Stimulated activated CD4-positive, alpha-beta T cell treated with anti-CD3 and anti-CD28 coated beads, Interleukin-12 subunit alpha, Interleukin-12 subunit beta, amount 100 ng/mL, for 48 hours (primary cell): ENCODE measurements around the gene SNRNP70.
A peak's percentile ranks its signal among the peaks of the same experiment; 100 is the strongest.

Source experiments
- DNase-seq, 3 donors: peaks; one replicate each; pipeline ENCODE4 v3.0.0-alpha.2; 2020; ENCODE audit warnings: low read depth in 2 of 3, low spot score in 1 of 3

SNRNP70 gene

GRCh38 chr19:49097453-49098288, 12.4 kb downstream of the SNRNP70 start:
- DNase-seq, result peak; percentile 39 to 75 (median 54)

DNA sequence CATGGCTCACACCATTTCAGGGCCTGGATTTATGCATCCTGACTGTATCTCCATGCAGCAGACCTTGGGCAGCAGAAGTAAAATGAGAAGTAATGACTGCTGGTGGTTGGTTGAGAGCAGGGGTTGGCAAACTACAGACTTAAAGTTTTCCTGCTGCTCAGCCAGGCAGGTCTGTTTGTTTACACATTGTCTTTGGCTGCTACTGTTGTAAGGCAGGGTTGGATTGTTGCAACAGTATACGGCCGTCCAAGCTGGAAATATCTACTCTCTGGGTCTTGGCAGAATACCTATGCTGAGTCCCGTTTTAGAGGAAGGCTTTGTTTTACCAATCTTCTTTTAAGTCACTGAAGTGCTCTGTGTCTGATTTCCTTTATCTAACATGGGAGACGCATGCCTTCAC, 13.5 kb downstream of the SNRNP70 start:
- DNase-seq, result no peak

- no peak for DNase-seq
Observed at GRCh38 chr19:49101160-49101559, 15.9 kb downstream of the SNRNP70 start.

DNA sequence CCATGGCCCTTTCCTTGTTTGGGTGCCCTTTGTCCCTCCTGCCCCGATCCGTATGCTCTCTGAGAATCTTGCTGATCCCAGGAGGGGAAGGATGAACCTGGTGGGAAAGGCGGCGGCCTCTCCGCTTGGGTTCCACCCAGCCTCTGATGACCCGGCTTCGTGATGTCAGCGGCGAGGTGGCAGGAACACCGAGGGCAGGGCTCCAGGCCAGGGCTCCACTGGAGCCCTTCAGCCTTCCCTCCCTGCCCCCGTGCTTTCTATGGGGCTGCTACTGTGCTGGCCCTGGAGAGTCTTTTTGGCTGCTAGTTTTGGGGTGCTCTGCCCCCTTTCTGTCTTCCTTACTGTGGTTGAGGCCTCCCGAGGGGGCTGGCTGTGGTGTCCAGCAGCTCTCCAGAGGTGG, 17.1 kb downstream of the SNRNP70 start:
- DNase-seq, result no peak

GRCh38 chr19:49103331-49104085, 18.3 kb downstream of the SNRNP70 start:
- DNase-seq, result no peak

- DNase-seq, result no peak
Observed at GRCh38 chr19:49104229-49104864, 19.1 kb downstream of the SNRNP70 start.

DNA sequence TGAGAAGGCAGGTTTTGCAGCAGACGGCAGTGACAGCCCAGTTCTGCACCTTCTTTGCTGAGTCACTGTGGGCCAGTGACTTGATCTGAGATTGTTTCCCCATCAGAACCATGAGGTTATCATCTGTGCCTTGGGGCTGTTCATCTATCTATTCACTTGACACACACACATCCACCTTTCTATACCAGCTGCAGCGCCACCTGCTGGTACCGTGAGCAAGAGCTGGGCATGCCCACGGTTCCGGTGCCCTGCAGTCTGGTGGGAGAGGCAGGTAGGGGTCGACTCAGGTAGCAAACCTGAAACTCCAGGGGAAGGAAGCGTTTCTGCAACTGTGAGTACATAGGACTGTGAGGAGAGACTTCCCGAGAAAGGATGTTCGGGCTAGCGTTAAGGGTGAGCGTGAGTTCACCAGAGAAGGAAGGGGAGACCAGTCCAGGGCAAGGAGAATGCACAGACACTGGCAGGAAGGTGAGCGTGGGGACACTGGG, 21.4 kb downstream of the SNRNP70 start:
- peak; percentile 50 to 66 (median 58) for DNase-seq

DNA sequence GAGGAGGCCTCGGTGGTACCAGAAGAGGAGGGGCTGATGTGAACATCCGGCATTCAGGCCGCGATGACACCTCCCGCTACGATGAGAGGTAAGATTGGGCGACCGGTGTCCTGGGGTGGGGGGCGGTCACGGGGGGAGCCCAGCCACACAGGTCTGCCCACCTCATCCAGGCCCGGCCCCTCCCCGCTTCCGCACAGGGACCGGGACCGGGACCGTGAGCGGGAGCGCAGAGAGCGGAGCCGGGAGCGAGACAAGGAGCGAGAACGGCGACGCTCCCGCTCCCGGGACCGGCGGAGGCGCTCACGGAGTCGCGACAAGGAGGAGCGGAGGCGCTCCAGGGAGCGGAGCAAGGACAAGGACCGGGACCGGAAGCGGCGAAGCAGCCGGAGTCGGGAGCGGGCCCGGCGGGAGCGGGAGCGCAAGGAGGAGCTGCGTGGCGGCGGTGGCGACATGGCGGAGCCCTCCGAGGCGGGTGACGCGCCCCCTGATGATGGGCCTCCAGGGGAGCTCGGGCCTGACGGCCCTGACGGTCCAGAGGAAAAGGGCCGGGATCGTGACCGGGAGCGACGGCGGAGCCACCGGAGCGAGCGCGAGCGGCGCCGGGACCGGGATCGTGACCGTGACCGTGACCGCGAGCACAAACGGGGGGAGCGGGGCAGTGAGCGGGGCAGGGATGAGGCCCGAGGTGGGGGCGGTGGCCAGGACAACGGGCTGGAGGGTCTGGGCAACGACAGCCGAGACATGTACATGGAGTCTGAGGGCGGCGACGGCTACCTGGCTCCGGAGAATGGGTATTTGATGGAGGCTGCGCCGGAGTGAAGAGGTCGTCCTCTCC, 22.6 kb downstream of the SNRNP70 start:
- DNase-seq, result no peak

DNA sequence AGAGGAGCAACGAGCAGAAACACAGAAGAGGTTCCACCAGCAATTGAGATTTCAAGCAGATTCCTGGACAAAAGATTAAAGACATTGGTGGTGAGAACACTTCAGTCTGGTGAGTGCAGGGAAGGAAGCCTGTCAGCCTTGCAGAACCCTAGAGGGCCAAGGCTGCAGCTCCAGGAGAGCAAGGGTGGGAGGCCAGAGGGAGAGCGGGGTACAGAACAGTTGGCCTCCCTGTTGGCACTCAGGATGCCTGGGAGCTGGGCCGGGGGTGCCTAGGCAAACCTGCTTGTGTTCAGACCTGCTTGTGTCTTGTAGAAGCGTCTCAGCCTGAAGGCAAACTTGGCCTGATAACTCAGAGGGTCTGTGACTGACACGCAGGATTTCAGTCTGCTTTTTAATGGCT, 23.8 kb downstream of the SNRNP70 start:
- DNase-seq, result no peak

DNA sequence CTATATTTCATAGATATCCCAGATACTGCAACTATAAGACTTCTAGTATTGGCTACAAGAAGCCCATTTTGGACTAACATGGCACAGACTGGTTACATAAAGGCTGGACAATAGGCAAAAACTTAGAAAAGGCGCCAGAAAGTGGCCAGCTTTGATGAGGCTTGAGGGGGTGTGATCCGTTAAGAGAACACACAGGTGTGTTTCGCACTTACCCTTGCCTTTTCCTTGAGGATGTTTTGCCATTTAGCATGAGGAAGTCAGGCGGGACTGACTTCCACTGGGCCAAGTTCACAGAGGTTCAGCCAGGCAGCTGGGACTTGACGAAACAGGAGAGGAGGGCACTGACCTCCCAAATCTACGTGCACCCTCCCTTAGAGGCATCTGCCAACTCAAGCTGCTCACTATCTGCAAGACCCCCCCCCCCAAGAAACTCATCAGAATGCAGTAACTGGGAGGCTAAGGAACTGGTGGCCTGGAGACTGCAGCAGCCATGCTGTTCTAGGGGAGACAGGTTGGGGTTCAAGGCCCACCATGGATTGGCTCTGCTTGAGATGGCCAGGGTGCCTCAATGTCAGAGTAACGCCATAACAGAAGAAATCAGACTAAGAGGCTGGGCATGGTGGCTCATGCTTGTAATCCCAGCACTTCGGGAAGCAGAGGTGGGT, 24.4 kb downstream of the SNRNP70 start:
- DNase-seq, result no peak

DNA sequence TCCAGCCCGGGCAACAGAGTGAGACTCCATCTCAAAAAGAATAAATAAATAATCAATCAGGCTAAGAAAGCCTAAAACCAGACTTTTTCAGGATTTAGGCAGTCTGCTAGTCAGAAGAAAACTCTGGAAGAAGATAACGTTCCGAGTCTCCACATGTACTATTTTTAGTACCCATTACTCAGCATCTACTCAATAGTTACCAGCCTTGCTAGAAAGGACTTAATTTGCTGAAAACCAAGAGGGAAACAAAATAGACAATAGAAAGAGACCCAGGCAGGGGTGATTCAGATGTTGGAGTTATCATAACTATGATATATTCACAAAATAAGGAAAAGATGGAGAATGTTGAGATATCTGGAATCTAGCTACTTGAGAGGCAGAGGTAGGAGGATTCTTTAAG, 25.3 kb downstream of the SNRNP70 start:
- DNase-seq, result no peak

GRCh38 chr19:49111218-49111998, 26.2 kb downstream of the SNRNP70 start:
- DNase-seq, result no peak

DNA sequence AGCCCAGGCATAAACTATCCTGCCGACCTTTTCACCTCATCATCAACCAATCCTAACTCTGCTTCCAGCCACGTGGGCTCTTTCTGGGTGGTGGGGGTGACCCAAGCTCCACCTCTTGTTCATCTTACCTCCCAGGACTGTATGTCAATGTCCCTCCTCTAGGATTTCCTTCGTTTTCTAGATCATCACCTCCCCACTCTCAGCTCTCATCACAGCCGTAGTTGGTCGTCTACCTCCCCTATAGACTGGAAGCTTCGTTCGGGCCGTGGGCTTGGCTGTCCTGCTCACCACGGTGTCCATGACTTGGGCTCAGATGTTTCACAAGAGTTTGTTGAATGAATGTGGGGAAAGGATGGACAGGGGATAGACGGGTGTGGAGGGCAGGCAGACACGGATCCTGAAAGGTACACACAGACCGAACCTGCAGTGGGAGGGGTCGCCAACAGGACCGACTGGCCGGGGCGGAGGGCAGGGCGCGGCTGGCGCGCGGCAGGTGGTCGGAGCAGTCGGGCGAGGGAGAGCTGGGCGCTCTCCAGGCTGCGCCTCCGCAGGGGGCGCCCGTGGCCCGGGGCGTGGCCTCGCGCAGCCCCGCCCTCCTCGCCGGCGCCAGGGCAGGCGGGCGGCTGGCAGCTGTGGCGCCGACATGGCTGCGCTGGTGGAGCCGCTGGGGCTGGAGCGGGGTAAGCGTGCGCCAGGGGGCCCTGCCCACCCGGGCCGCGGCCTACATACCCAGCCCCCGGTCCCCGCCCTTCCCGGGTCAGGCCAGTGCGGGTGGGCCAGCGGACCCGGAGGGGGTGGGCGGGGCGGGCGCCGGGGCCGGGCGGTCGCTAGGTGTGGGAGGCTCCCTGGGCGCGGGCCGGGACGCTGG, 28.7 kb downstream of the SNRNP70 start, which contains the start of gene LIN7B:
LIN7B (plus strand) TSS at position 609 of the 868 bp plus-strand sequence; CDS start at position 644, 35 bp downstream.
- DNase-seq, result peak; percentile 51 to 65 (median 53)

DNA sequence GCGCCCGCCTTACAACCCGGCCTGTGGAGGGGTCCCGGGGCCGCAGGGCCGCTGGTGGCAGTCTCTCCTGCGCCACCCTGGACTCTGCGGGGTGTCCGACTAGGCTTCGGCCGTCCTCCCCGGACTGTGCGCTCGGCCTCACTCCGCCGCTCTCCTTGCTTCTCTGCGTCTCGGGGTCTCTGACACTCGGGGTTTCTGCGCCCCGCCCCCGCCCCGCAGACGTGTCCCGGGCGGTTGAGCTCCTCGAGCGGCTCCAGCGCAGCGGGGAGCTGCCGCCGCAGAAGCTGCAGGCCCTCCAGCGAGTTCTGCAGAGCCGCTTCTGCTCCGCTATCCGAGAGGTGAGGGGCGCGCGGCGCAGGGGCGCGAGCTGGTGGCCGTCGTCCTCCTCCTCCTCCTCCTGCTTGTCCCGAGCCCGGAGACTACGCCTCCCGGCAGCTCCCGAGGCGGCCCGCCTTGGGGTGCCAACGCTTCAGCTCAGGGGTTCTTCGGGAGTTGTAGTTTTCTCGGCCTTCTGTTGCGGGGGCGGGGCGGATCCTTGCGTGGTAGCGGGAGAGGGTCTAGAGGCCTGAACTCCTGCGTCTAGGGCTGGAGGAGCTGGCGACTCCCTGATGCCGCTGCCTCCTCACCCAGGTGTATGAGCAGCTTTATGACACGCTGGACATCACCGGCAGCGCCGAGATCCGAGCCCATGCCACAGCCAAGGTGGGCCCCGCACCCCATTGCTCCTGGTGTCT, 29.5 kb downstream of the SNRNP70 start:
- DNase-seq, result peak in 2 of 3 donors; percentile 34 to 37

- no peak for DNase-seq
Observed at GRCh38 chr19:49116544-49116943, 31.3 kb downstream of the SNRNP70 start.

DNA sequence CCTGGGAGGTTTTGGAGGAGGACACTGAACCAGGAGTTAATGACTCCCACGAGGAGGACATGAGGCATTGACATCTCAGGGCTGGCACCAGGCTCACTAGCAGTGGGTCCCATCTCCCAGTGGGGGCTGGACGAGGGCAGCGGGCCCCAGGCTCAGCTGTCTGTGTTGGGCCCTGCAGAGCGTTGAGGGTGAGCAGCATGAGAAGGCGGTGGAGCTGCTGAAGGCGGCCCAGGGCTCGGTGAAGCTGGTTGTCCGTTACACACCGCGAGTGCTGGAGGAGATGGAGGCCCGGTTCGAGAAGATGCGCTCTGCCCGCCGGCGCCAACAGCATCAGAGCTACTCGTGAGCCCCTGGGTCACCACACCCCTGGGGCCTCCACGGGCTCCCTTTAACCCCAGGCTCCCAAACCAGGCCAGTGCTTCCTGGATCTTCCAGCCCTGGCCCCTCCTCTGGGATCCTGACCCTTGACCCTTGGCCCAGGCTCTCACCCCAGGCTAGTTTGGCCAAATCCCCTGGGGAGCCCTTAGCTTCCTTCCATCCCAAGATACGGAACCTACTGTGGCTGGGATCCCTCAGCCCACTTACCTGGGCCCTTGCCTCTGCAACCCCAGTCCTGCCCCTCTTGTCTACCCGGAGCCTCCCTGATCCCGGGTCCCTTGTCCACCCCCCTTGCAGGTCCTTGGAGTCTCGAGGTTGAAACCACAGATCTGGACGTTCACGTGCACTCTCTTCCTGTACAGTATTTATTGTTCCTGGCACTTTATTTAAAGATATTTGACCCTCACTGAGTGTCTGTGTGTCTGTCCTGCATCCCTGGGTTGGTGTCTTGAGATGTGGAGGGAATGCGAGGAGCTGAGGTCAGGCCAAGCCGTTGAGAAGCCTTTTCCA, 32.7 kb downstream of the SNRNP70 start:
- no peak for DNase-seq
